Measurements from ENCODE around the gene EIF4E3. TPM values are rescaled to one million over a fixed set of nuclear protein-coding genes. Genes with fewer than 3 reads are reported as not detected.

EIF4E3 gene
- total RNA-seq, 3 donors from 2014 or later (not counting 1 experiment from before 2014, with no cell fraction given): 44.9 to 52.2 (median 46.7) TPM

DNA sequence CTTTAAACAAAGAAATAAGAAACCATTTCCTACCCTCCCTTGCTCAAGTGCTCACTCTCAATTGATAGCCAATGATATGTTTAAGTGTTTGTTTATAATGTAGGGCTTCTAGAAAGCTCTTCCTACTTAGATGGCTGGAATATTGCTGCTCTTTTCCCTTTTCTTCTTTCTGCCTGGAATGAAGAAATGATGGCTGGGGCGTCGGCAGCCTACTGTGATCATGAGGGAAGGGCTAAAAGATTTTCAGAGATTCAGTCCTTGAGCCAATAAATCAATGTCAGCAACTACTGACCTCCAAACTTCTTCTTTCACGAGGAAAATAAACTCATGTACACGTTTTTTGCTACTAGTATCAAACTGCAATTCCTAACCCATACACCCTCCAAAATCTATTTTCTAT lies 26.4 kb upstream of the EIF4E3 start:
- Histone ChIP-seq H3K36me3 (ENCODE audit: control insufficient read depth, insufficient read depth, low read length) (no peaks in the 10 kb centered on the region), H3K27me3 (ENCODE audit: control insufficient read depth, insufficient read depth, low read length) (peaks cover 15% of the 10 kb centered on the region), H3K27ac (ENCODE audit: low read length) (no peak overlapping the region), H3K4me1 (ENCODE audit: control insufficient read depth, insufficient read depth, low read length) (peaks cover 4% of the 10 kb centered on the region), H3K9me3 (ENCODE audit: control insufficient read depth, insufficient read depth, low read length) (no peaks in the 10 kb centered on the region), H3K4me3 (ENCODE audit: low read length) (no peak overlapping the region)
- no peak overlapping the region for H3K4me3 Mint-ChIP-seq
- TF ChIP-seq, protein P1, sequence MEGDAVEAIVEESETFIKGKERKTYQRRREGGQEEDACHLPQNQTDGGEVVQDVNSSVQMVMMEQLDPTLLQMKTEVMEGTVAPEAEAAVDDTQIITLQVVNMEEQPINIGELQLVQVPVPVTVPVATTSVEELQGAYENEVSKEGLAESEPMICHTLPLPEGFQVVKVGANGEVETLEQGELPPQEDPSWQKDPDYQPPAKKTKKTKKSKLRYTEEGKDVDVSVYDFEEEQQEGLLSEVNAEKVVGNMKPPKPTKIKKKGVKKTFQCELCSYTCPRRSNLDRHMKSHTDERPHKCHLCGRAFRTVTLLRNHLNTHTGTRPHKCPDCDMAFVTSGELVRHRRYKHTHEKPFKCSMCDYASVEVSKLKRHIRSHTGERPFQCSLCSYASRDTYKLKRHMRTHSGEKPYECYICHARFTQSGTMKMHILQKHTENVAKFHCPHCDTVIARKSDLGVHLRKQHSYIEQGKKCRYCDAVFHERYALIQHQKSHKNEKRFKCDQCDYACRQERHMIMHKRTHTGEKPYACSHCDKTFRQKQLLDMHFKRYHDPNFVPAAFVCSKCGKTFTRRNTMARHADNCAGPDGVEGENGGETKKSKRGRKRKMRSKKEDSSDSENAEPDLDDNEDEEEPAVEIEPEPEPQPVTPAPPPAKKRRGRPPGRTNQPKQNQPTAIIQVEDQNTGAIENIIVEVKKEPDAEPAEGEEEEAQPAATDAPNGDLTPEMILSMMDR (IDR thresholded peaks at IDR 0.05): no peak
- H3K4me1 Mint-ChIP-seq: no peaks in the 10 kb centered on the region
- WGBS (ENCODE audit: insufficient coverage): 93% methylated on average over 4 of the region's 4 CpGs
- no peak overlapping the region for H3K27ac Mint-ChIP-seq
- no peak for ATAC-seq
- H3K27me3 Mint-ChIP-seq (ENCODE audit: low read depth in 2 of 2): peaks cover 45 to 61% of the 10 kb centered on the region in 2 donors
- intact Hi-C loops (cut with micrococcal nuclease): no loop called here
- no peak for DNase-seq
- no peaks in the 10 kb centered on the region for H3K36me3 Mint-ChIP-seq
- H3K9me3 Mint-ChIP-seq: no peaks in the 10 kb centered on the region

DNA sequence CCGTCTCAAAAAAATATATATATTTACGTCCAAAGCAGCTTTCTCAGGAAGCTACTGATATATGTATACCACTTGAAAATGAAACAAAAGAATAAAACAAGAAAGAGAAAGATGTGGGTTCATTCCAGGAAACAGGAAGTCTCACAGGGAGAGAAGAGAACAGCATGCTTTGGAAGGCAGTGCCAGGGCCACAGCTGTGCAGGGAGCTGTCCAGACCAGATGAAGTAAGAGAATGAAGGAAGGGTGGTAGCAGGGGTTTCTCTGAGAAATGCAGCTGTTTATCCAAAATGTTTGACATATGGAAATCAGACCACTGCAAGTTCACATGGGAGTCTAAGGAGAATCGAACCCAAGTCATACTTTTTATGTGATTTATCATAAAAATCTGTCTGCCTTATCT lies 19.5 kb upstream of the EIF4E3 start:
- no peaks in the 10 kb centered on the region for H3K4me1 ChIP-seq (ENCODE audit: control insufficient read depth, insufficient read depth, low read length)
- TF ChIP-seq, protein P1 (IDR thresholded peaks at IDR 0.05): no peak
- no peaks in the 10 kb centered on the region for H3K27me3 ChIP-seq (ENCODE audit: control insufficient read depth, insufficient read depth, low read length)
- H3K36me3 ChIP-seq (ENCODE audit: control insufficient read depth, insufficient read depth, low read length): no peaks in the 10 kb centered on the region
- H3K27ac ChIP-seq (ENCODE audit: low read length): no peak overlapping the region
- DNase-seq: no peak
- 88% methylated on average over 1 of the region's 3 CpGs for WGBS (ENCODE audit: insufficient coverage)
- no peak overlapping the region for H3K4me3 ChIP-seq (ENCODE audit: low read length)
- no peaks in the 10 kb centered on the region for H3K9me3 ChIP-seq (ENCODE audit: control insufficient read depth, insufficient read depth, low read length)
- no peak overlapping the region for H3K27ac Mint-ChIP-seq
- intact Hi-C loops (cut with micrococcal nuclease): no loop called here
- H3K4me1 Mint-ChIP-seq: no peaks in the 10 kb centered on the region
- H3K9me3 Mint-ChIP-seq: peaks cover 4 to 12% of the 10 kb centered on the region in 2 donors
- H3K4me3 Mint-ChIP-seq: no peak overlapping the region
- H3K36me3 Mint-ChIP-seq: peaks cover 23% of the 10 kb centered on the region
- ATAC-seq: no peak
- H3K27me3 Mint-ChIP-seq (ENCODE audit: low read depth in 2 of 2): peaks cover 19 to 37% of the 10 kb centered on the region in 2 donors

DNA sequence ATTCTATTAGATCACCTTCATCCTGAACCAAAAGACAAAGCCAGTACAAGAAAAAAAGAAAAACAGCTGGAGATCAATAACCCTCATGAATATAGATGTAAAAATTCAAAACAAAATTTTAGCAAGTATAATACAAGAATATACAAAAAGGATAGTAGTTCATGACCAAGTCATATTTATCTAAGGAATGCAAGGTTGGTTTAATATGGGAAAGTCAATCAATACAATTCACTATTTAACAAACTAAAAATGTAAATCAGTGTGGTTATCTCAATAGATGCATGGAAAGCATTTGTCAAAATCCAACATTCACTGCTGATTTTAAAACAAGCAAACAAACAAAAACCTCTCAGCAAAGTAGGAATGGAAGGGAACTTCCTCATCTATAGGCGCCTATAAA lies 17.4 kb upstream of the EIF4E3 start:
- intact Hi-C loops (cut with micrococcal nuclease): no loop called here

More for the DNA sequence above, 17.4 kb upstream of the EIF4E3 start:
- TF ChIP-seq, protein P1 (IDR thresholded peaks at IDR 0.05): no peak
- H3K4me3 Mint-ChIP-seq: no peak overlapping the region
- Histone ChIP-seq H3K27ac (ENCODE audit: low read length) (no peak overlapping the region), H3K27me3 (ENCODE audit: control insufficient read depth, insufficient read depth, low read length) (no peaks in the 10 kb centered on the region), H3K4me1 (ENCODE audit: control insufficient read depth, insufficient read depth, low read length) (no peaks in the 10 kb centered on the region), H3K4me3 (ENCODE audit: low read length) (no peak overlapping the region), H3K36me3 (ENCODE audit: control insufficient read depth, insufficient read depth, low read length) (no peaks in the 10 kb centered on the region), H3K9me3 (ENCODE audit: control insufficient read depth, insufficient read depth, low read length) (no peaks in the 10 kb centered on the region)
- peaks cover 25% of the 10 kb centered on the region for H3K36me3 Mint-ChIP-seq
- H3K4me1 Mint-ChIP-seq: no peaks in the 10 kb centered on the region
- no peak overlapping the region for H3K27ac Mint-ChIP-seq
- DNase-seq (no peak), ATAC-seq (no peak)
- H3K27me3 Mint-ChIP-seq (ENCODE audit: low read depth in 2 of 2): peaks cover 18 to 35% of the 10 kb centered on the region in 2 donors
- no CpG with 5 or more reads among the region's 1 CpG for WGBS (ENCODE audit: insufficient coverage)
- peaks cover 4 to 12% of the 10 kb centered on the region in 2 donors for H3K9me3 Mint-ChIP-seq

All from natural killer cell (primary cell).